Measurements from ENCODE around the gene ULBP2.
"Not testable (repeated sequence)": the region's sequence is repeated elsewhere in the genome, so short reads cannot be mapped to it uniquely, and the experiment has no call there.

GRCh38 chr6:149922091-149922490, 19.7 kb upstream of the ULBP2 start:
- not testable (repeated sequence) for TF ChIP-seq CSRNP3 (CRISPR knock-in tag; IDR thresholded peaks at IDR 0.05); ESRRG (CRISPR knock-in tag; IDR thresholded peaks at IDR 0.05); PPARA (CRISPR knock-in tag; IDR thresholded peaks at IDR 0.05; ENCODE audit: borderline replicate concordance); ZFP3 (CRISPR knock-in tag; IDR thresholded peaks at IDR 0.05); ZC3H10 (CRISPR knock-in tag; IDR thresholded peaks at IDR 0.05); PATZ1 (CRISPR knock-in tag; IDR thresholded peaks at IDR 0.05; ENCODE audit: borderline replicate concordance)

Measured in SK-N-SH treated with all-trans-retinoic acid at 6 μM for 48 hours (cell line).